NCI-H1092 treated with DMSO at 0.1 percent for 48 hours (cell line): ENCODE data around the gene PCDH12.

Experiments used
- DNase-seq: peaks from one replicate; lab custom pipeline; 2025; lab: John Stamatoyannopoulos, UW

The PCDH12 gene

DNA sequence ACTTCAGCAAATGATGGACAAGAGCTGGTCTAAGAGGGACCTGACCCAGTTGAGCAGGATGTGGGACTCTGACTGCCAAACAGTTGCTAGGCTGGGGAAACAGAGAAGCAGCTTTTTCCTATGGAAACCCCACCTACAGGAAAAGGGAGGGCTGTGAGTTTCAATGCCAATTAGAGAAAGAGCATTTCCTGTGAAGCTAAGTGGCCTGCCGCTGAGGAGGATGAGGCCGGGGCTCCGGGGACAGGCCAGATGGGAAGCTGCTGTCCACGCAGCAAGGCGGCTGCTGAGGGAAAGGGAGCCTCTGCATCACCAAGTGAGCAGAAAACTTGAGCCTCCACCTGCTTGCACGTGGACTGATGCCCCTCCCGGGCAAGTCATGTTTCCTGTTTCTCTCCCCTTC is at the start of gene PCDH12:
Gene PCDH12, minus strand, starts transcription at position 90 of the 400 bp plus-strand sequence. CDS start 351 bp downstream, outside the sequence.
- DNase-seq, result no peak

DNA sequence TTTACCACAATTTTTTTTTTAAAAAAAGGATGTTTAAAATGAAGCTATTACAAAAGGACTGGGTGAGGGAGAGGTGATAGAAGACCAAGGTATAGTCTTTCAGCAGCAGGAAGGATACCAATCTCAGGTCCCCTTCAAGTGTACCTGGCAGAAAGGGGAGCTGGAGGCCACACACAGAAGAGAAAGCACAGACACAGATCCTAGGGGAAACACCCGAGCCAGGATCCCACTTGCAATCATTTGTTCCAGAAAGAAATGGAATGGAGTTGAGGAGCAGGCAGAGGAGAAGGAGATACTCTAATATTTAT is 49.2 kb upstream of the PCDH12 start:
- no peak for DNase-seq

- DNase-seq, result no peak
Measured at GRCh38 chr5:142006363-142007236, 48.6 kb upstream of the PCDH12 start.

DNA sequence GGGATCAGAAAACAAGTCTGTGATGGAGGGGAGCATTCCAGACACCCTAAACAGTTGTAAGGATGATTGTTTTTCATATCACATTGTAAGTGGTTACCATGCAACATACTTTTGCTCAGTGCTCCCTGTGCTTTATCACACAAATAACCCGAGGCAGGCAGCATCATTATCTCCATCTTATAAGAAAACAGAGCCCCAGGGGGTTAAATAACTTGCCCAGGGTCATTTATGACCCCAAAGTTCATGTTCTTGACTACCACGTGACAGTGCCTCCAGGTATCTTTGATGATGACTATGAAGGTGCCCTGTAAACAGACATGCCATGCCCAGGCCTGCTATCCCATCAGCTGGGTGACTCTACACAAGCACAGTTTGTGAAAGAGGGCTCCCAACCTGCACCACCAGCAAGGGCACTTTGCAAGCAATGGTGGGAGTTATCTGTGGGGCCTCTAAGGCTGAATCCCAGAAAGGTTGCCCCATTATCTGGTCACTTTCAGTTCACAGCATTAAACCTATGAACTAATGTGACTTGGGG is 45.3 kb upstream of the PCDH12 start:
- DNase-seq, result no peak

DNA sequence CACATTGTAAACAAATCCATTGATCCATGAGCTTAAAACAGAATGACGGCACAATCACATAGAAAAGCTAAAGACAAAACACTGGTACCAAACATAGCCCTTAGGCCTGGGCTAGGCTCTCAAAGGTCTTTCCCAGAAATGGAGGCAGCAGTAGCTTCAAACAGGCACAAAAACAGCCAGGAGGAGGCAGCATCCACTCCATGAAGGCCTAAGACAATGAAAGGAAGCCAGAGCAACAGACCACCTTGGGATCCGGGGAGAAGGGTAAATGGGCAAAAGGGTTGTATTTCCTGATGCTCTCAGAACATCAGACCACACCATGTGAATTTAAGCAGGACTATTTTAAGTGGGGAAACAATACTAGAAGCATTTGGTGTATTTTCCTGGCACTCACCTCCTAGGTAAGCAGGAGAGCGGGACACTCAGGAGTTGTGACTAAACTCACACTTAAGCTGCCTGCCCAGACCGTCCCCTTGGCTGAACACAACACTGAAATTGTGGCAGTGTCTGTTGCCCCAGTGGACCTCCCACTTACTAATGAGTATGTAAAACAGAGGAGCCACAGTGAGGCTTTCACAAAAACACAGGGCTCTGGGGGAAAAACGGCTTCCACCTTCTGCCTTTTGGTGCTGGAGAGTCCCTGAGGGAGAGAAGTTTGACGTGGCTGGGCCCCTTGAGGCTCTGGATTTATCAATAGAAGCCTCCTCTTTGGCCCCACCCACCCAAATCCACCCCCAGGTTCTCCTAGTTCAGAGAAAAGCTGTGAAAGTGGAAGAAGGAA is 42.9 kb upstream of the PCDH12 start:
- DNase-seq, result peak; percentile 6

- DNase-seq, result no peak
Measured at GRCh38 chr5:142000173-142000572, 42.2 kb upstream of the PCDH12 start.

- no peak for DNase-seq
Measured at GRCh38 chr5:141997358-141997960, 39.5 kb upstream of the PCDH12 start.

- DNase-seq, result no peak
Measured at GRCh38 chr5:141995656-141996055, 37.7 kb upstream of the PCDH12 start.

GRCh38 chr5:141994511-141995136 is 36.6 kb upstream of the PCDH12 start:
- no peak for DNase-seq

DNA sequence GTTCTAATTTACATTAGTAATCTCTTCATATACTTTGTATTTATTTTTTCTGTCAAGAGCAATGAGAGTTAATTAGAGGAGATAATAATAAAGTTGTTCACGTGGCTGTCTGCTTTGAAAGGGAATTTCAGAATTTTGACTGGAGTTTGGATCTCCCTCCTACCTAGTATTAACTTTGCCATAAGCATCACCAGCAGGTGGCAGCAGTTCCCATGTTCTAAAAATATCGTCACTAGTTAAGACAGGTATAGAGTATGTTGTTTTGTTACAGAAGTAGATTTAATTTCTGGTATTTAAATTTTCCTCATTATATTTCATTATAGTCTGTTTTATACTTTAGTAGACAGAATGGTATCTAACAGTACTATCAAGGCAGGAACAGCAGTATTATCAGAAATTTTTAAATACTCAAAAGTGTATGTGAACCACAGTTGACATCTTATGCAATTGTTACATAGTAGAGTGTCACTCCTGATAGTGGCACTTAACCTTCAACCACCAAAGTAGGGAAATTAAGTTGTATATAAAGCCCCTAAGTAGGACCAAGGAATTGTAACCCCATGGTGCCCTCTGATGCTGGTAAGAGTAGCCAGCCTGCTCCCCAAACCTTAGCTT is 34.5 kb upstream of the PCDH12 start:
- DNase-seq, result peak; percentile 60

GRCh38 chr5:141989720-141990119 is 31.7 kb upstream of the PCDH12 start:
- no peak for DNase-seq

GRCh38 chr5:141986072-141986471 is 28.1 kb upstream of the PCDH12 start:
- DNase-seq, result no peak

DNA sequence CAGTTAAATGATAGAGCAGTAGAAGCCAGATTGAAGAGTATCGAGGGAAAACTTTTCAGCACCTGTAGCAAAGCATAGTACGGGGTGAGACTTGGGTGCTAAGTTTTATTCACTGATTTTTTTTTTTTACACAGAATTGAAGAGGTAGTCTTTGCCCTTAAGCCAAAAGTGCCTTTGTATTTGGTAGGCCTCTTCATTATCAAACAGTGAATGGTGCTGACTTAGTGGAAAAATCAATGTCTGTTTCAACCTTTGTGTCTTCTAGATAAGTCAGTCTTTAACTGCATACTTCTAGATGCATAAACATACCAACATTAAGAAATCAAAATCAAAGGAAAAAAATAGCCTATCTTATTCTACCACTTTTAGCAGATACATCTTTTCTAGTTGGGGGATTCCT is 24.6 kb upstream of the PCDH12 start:
- no peak for DNase-seq

DNA sequence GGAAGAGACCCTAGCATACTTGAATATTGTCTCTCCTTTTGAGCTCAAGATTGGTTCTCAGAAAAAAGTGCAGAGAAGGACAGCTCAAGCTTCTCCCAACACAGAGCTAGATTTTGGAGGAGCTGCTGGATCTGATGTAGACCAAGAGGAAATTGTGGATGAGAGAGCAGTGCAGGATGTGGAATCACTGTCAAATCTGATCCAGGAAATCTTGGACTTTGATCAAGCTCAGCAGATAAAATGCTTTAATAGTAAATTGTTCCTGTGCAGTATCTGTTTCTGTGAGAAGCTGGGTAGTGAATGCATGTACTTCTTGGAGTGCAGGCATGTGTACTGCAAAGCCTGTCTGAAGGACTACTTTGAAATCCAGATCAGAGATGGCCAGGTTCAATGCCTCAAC is 20.4 kb upstream of the PCDH12 start:
- no peak for DNase-seq

DNA sequence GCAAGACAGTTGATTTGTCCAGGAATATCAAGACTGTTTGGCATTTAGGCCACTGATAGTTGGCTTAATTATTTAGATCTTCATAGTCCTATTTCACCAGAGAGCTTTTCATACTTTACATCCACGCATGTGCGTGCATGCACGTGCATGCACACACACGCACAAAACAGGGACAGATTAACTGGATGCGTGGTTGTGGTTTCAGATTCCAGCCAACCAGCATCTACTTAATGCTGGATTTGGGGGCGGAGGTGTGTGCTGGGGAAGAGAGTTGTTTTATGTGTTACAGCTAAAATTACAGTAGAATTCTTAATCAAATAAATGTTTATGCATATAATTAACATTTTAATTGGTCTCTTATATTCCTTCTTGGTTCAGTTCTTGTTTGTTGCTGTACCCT is 18.2 kb upstream of the PCDH12 start:
- DNase-seq, result no peak

DNA sequence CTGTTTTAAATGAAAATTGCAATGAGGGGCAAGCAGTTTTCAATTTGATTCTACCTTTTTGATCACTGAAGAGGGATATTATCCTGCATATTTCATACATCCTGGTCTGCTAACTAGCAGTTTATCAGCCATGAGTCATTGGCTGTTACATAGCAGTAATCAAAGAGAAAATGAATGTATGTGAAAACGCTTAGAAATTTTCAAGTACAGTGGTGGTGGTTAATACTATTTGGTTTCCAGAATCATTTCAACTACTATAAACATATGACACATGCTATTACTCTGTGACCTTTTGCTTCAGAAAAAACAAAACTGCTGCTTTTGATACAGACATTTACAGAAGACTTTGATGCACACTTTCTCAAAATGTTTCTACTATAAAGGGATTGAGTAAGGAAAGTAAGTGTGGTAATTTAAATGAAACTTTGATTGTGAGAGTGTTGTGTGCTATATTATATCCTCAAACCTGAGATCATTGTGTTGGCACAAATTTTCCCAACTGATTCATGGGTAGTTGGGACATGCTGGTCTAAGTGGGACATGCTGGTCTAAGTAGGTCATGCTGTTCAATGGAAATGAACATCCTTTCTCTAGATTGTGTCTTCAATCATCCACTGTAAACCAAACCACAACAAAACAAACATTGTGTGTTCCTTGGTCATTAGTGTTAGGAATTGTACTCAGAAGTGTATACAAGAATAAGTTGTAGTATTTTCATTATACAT is 16.0 kb upstream of the PCDH12 start:
- no peak for DNase-seq

DNA sequence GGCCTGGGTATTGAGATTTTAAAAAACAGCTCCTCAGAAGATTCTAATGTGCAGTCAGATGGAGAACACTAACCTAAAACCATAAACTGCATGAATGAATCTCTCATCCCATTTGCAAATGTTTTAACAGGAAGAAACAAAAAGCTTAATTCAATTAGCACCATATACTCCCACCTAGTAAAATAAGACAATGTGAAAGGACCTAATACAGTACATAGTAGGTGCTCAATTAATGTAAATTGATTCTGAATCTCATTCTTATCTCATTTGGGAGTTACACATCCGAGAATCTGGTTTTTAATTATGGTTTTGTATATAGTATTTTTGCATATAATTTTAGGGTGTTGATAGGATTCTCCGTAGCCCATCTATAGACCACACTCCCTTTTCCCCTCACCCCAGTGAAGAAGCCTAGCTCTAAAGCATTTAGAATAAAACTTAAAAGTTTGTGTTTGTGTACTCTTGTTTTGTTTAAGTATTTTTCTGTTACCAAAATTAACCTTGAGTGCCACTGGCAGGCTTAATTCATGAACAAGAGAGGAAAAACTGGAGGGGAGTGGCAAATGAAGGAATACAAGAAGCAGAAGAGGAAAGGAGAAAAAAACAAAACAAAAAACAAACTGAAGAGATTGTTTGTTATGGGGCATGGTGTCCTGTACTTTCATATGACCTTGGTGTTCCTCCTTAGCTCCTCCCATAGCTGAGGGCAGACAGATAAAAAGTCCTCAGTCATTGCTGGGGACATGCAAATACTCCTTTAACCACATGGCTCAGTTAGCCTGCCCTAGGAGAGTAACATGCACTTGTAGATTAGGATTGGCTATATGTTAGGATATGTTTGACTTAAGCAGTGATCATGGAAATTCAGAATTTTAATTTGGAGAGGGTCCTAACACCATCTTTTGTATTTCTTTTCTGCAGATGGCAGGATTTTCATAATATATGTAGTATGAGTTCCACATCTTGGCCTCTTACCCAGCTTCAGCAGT is 12.1 kb upstream of the PCDH12 start:
- DNase-seq, result no peak

DNA sequence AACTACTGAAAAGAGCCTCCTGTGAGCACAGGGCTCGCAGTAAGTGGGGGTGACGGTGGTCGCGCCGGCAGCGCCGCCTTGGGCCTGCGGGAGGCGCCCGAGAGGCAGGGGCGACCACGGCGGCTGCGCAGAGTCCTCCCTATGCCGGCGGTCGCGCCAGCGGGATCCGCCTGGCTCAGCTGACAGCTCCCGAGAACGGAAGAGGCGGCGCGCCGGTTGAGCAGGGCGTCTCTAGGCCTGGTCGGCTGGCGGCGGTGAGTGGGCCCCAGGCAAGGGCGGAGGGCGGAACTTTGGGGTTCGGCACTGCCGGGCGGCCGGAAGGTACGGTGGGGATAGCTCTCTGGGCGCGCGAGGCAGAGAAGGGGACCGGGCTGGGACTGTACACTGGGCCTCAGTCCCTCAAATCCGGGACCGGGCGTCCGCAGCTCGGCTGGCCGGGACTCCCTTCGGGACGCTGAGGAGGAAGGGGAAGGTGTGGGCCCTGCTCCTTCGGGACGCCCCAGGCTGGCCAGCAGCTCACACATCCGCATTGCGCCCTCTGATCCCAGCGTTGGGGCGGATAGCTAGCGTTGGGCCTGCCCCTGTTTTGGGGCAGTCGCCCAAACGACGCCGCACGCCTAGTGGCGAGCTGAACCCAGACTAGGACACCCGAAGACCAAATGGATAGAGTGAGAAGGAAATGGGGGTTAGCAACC is 11.1 kb upstream of the PCDH12 start, which contains the start of gene RNF14:
Gene RNF14, plus strand, starts transcription at position 192 of the 695 bp plus-strand sequence. CDS start 4,484 bp downstream, outside the sequence.
- peak; percentile 80 for DNase-seq

GRCh38 chr5:141966963-141967333 is 8.9 kb upstream of the PCDH12 start:
- DNase-seq, result no peak
